Activated B cell treated with CpG ODN at 0.5 μM for 24 hours (primary cell): ENCODE data around the gene MPZ. TPM values are rescaled to one million over a fixed set of nuclear protein-coding genes. Genes with fewer than 3 reads are reported as not detected.

Experiments
- ATAC-seq: fragments of 200-7000 bp; cut with Tn5 transposase; one replicate; pipeline ENCODE4 v1.10.0; 2021; ENCODE audit warnings: low read depth, mild to moderate bottlenecking, moderate library complexity
- CTCF ChIA-PET: fragments of 350-600 bp; sonication (Branson Sonifier 250); formaldehyde crosslinking; loops from one replicate; lab custom pipeline; 2021; ENCODE audit warnings: antibody characterized with exemption; lab: Charles Lee
- POLR2A ChIA-PET: fragments of 350-600 bp; sonication (Branson Sonifier 250); formaldehyde crosslinking; loops from one replicate; lab custom pipeline; 2021; ENCODE audit warnings: antibody characterized with exemption; lab: Charles Lee
- DNase-seq: peaks from one replicate; pipeline ENCODE4 v3.0.0; 2022
- H3K27ac Mint-ChIP-seq: one replicate; pipeline ENCODE4 v1.8.0; 2020; ENCODE audit warnings: mixed read lengths
- H3K27me3 Mint-ChIP-seq: one replicate; pipeline ENCODE4 v1.8.0; 2021; ENCODE audit warnings: mixed read lengths
- H3K36me3 Mint-ChIP-seq: one replicate; pipeline ENCODE4 v1.8.0; 2021; ENCODE audit warnings: low read depth, mixed read lengths
- H3K4me1 Mint-ChIP-seq: one replicate; pipeline ENCODE4 v1.8.0; 2021; ENCODE audit warnings: mixed read lengths
- H3K4me3 Mint-ChIP-seq: one replicate; pipeline ENCODE4 v1.8.0; 2020; ENCODE audit warnings: mild to moderate bottlenecking, mixed read lengths
- H3K9me3 Mint-ChIP-seq: one replicate; pipeline ENCODE4 v1.8.0; 2020; ENCODE audit warnings: mixed read lengths
- CTCF ChIP-seq: fragments of 200-600 bp; IDR thresholded peaks from one replicate; pipeline ENCODE4 v1.8.0; 2022; ENCODE audit warnings: antibody characterized with exemption, mild to moderate bottlenecking
- intact Hi-C: fragments of 100-400 bp; cut with micrococcal nuclease; formaldehyde crosslinking; loops from one replicate; pipeline ENCODE4 v1.15.1; 2024
- total RNA-seq: library from RNA; stranded (reverse); gene quantifications from 2 replicates; pipeline ENCODE4 v1.2.3, GENCODE V29; 2022

The MPZ gene
- total RNA-seq, 1 donor from 2014 or later: 6.6 TPM

GRCh38 chr1:161290779-161291178 lies 19.0 kb downstream of the MPZ start:
- H3K4me3 Mint-ChIP-seq: no peak overlapping the region

DNA sequence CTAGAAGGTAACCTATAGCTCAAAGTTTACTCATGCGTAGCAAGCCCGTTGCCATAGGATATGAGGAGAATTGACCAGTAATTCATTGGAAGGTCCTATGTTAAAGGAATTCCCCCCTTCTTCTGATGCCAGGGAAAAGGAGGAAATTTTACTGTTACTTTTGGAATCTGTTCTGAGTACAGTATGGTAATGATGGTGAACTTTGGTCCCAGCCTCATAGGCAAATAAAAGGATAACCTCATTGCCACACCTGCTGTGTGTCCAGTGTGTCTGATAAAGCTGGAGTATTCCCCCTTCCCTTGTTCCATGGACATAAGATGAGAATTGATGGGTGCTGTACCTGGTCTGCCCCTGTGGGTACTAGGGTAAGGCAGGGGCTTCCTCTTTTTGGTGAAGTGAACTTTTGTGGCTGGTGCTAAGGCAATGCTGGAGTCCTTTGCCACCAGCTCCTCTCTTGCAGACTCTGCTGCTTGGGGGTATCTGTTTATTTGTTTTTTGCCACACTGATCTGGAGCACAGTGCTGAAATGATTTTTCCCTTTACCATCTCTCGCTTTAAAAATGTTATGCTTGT lies 22.2 kb downstream of the MPZ start:
- intact Hi-C loops: no loop called here
- ChIA-PET POLR2A (interaction anchor here (0.5 kb wide), 1 partner anchor 17 kb away, joined by 5 read pairs; no protein-coding TSS in a partner anchor), CTCF (interaction anchor here (0.6 kb wide), 1 partner anchor 1079 kb away, joined by 3 read pairs; no protein-coding TSS in a partner anchor)
- TF ChIP-seq CTCF: no peak
- no peaks in the 10 kb centered on the region for H3K27me3 Mint-ChIP-seq
- H3K4me1 Mint-ChIP-seq: peaks cover 6% of the 10 kb centered on the region
- no peaks in the 10 kb centered on the region for H3K36me3 Mint-ChIP-seq
- no peaks in the 10 kb centered on the region for H3K9me3 Mint-ChIP-seq
- no peak overlapping the region for H3K27ac Mint-ChIP-seq
- H3K4me3 Mint-ChIP-seq: no peak overlapping the region
- no peak for DNase-seq
- ATAC-seq: no peak

More at GRCh38 chr1:161290779-161291178, 19.0 kb downstream of the MPZ start:
- ATAC-seq (no peak), DNase-seq (no peak)
- Mint-ChIP-seq H3K36me3 (no peaks in the 10 kb centered on the region), H3K27ac (no peak overlapping the region), H3K27me3 (no peaks in the 10 kb centered on the region), H3K9me3 (no peaks in the 10 kb centered on the region), H3K4me1 (no peaks in the 10 kb centered on the region)
- ChIA-PET POLR2A (interaction anchor here (1.2 kb wide), 1 partner anchor 23 kb away, joined by 4 read pairs; the partner anchor contains the start of gene SDHC), CTCF (interaction anchor here (0.7 to 2.1 kb wide), 19 partner anchors 8 to 293 kb away, joined by 3 to 11 read pairs (median 4); partner anchors contain the start of genes APOA2, NDUFS2, PPOX and TOMM40L)
- no peak for TF ChIP-seq CTCF
- intact Hi-C loops: loop anchor here (1.0 to 5.0 kb wide), 3 partner anchors 63 to 98 kb away; no protein-coding TSS in a partner anchor

- ChIA-PET POLR2A (no interaction called here), CTCF (no interaction called here)
- peaks cover 7% of the 10 kb centered on the region for H3K4me1 Mint-ChIP-seq
- TF ChIP-seq CTCF: no peak
- intact Hi-C loops: no loop called here
- H3K9me3 Mint-ChIP-seq: no peaks in the 10 kb centered on the region
- H3K36me3 Mint-ChIP-seq: no peaks in the 10 kb centered on the region
- DNase-seq (no peak), ATAC-seq (no peak)
- H3K27ac Mint-ChIP-seq: no peak overlapping the region
- no peak overlapping the region for H3K4me3 Mint-ChIP-seq
- H3K27me3 Mint-ChIP-seq: no peaks in the 10 kb centered on the region
Observed at GRCh38 chr1:161285521-161285920, 24.2 kb downstream of the MPZ start.

- no peak for DNase-seq
- Mint-ChIP-seq H3K4me1 (peaks cover 7% of the 10 kb centered on the region), H3K4me3 (no peak overlapping the region), H3K27ac (no peak overlapping the region), H3K9me3 (no peaks in the 10 kb centered on the region), H3K27me3 (no peaks in the 10 kb centered on the region), H3K36me3 (no peaks in the 10 kb centered on the region)
- POLR2A ChIA-PET: no interaction called here
- CTCF ChIA-PET: no interaction called here
- intact Hi-C loops: no loop called here
- no peak for ATAC-seq
- no peak for TF ChIP-seq CTCF
Observed at GRCh38 chr1:161285113-161285512, 24.7 kb downstream of the MPZ start.

GRCh38 chr1:161282991-161283390 lies 26.8 kb downstream of the MPZ start:
- DNase-seq (no peak), ATAC-seq (no peak)
- no peak overlapping the region for H3K4me3 Mint-ChIP-seq
- H3K36me3 Mint-ChIP-seq: no peaks in the 10 kb centered on the region
- H3K27ac Mint-ChIP-seq: no peak overlapping the region
- ChIA-PET CTCF (interaction anchor here (1.3 kb wide), 1 partner anchor 8 kb away, joined by 4 read pairs; no protein-coding TSS in a partner anchor), POLR2A (no interaction called here)
- TF ChIP-seq CTCF: no peak
- H3K4me1 Mint-ChIP-seq: peaks cover 7% of the 10 kb centered on the region
- peaks cover 3% of the 10 kb centered on the region for H3K27me3 Mint-ChIP-seq
- H3K9me3 Mint-ChIP-seq: no peaks in the 10 kb centered on the region
- intact Hi-C loops: no loop called here
